Nephron progenitor cell (in vitro differentiated cells): ENCODE results near the gene COL9A3.

Experiments
- DNase-seq: peaks from one replicate; pipeline ENCODE4 v3.0.0; 2021
- H3K27ac Mint-ChIP-seq: 2 replicates; pipeline ENCODE4 v1.8.0; 2021; ENCODE audit warnings: mild to moderate bottlenecking, moderate library complexity, mixed read lengths
- H3K27me3 Mint-ChIP-seq: 2 replicates; pipeline ENCODE4 v1.8.0; 2021; ENCODE audit warnings: mild to moderate bottlenecking, low read depth, mixed read lengths; ENCODE audit not compliant: poor library complexity
- H3K36me3 Mint-ChIP-seq: 2 replicates; pipeline ENCODE4 v1.8.0; 2021; ENCODE audit warnings: low read depth, mixed read lengths
- H3K4me1 Mint-ChIP-seq: 2 replicates; pipeline ENCODE4 v1.8.0; 2021; ENCODE audit warnings: mixed read lengths
- H3K4me3 Mint-ChIP-seq: 2 replicates; pipeline ENCODE4 v1.8.0; 2021; ENCODE audit warnings: mild to moderate bottlenecking, moderate library complexity, mixed read lengths
- H3K9me3 Mint-ChIP-seq: 2 replicates; pipeline ENCODE4 v1.8.0; 2021; ENCODE audit warnings: mild to moderate bottlenecking, moderate library complexity, mixed read lengths
- TF ChIP-seq, protein P1 (sequence below): fragments of 200-600 bp; sonication (generic); IDR thresholded peaks from 2 replicates; pipeline ENCODE4 v1.5.0; 2021; ENCODE audit warnings: antibody characterized with exemption

Gene COL9A3

DNA sequence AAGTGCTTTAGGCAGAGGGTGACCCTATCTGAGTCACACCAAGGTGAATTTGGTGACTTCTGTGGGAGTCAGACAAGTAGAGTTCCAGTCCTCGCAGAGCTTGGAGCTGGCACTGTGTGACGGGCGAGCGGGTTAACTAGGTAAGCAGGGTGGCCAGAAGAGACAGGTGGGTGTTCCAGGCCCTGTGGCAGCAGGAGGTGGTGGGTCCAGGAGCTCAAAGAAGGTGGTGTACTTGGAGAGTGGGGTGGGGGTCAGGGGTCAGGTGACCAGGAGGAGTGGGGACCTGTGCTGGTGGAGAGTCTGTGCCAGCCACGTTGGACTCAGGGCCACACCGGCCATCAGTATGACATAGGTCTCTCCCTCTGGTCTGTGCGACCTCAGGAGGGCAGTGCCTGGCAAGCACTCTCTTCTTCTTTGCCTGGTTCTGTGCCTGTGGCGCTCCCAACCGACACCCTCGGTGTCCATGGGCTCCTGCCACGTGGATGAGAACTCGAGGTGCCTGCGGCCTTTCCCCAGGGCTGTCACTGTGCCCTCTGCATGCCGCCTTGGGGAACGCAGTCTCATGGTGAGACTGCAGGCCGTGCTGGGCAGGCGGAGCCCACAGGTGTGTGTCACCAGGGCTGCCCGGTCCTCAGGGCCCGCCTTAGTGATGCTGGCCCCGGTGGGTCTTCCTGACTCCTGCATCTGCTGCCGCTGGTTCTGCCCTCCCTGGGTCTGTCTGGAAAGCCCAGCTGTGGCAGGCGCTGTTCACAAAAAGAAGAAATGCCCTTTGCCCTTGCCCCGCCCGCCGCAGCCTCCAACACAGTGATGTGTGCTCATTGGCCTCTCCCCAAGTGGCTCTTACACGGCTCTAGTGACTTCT lies 18.9 kb upstream of the COL9A3 start:
- H3K4me3 Mint-ChIP-seq, result peak overlapping the region; percentile 83
- peaks cover 40% of the 10 kb centered on the region for H3K36me3 Mint-ChIP-seq
- H3K9me3 Mint-ChIP-seq, result no peaks in the 10 kb centered on the region
- TF ChIP-seq, protein P1, sequence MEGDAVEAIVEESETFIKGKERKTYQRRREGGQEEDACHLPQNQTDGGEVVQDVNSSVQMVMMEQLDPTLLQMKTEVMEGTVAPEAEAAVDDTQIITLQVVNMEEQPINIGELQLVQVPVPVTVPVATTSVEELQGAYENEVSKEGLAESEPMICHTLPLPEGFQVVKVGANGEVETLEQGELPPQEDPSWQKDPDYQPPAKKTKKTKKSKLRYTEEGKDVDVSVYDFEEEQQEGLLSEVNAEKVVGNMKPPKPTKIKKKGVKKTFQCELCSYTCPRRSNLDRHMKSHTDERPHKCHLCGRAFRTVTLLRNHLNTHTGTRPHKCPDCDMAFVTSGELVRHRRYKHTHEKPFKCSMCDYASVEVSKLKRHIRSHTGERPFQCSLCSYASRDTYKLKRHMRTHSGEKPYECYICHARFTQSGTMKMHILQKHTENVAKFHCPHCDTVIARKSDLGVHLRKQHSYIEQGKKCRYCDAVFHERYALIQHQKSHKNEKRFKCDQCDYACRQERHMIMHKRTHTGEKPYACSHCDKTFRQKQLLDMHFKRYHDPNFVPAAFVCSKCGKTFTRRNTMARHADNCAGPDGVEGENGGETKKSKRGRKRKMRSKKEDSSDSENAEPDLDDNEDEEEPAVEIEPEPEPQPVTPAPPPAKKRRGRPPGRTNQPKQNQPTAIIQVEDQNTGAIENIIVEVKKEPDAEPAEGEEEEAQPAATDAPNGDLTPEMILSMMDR, result no peak
- DNase-seq, result no peak
- H3K27me3 Mint-ChIP-seq, result peaks cover 23% of the 10 kb centered on the region
- peaks cover 29% of the 10 kb centered on the region for H3K4me1 Mint-ChIP-seq
- H3K27ac Mint-ChIP-seq, result peak overlapping the region; percentile 97

- DNase-seq, result no peak
- Mint-ChIP-seq H3K4me3 (no peak overlapping the region), H3K27ac (no peak overlapping the region), H3K9me3 (no peaks in the 10 kb centered on the region), H3K4me1 (peaks cover 39% of the 10 kb centered on the region), H3K27me3 (peaks cover 29% of the 10 kb centered on the region), H3K36me3 (peaks cover 40% of the 10 kb centered on the region)
- TF ChIP-seq, protein P1, result no peak
These were observed 17.8 kb upstream of the COL9A3 start for GRCh38 chr20:62799036-62799435.

- TF ChIP-seq, protein P1, result no peak
- Mint-ChIP-seq H3K9me3 (no peaks in the 10 kb centered on the region), H3K4me3 (no peak overlapping the region), H3K36me3 (peaks cover 40% of the 10 kb centered on the region), H3K4me1 (peaks cover 42% of the 10 kb centered on the region), H3K27me3 (peaks cover 29% of the 10 kb centered on the region), H3K27ac (no peak overlapping the region)
- no peak for DNase-seq
These were observed 17.4 kb upstream of the COL9A3 start for GRCh38 chr20:62799459-62799858.

- H3K27ac Mint-ChIP-seq, result no peak overlapping the region
- no peak for DNase-seq
- no peak overlapping the region for H3K4me3 Mint-ChIP-seq
These were observed 17.0 kb upstream of the COL9A3 start for GRCh38 chr20:62799873-62800272.

GRCh38 chr20:62800314-62801259 lies 16.3 kb upstream of the COL9A3 start:
- Mint-ChIP-seq H3K27me3 (peaks cover 19% of the 10 kb centered on the region), H3K4me1 (peaks cover 42% of the 10 kb centered on the region), H3K4me3 (no peak overlapping the region), H3K36me3 (peaks cover 40% of the 10 kb centered on the region), H3K27ac (no peak overlapping the region), H3K9me3 (no peaks in the 10 kb centered on the region)
- no peak for DNase-seq
- TF ChIP-seq, protein P1, result no peak

More at GRCh38 chr20:62799873-62800272, 17.0 kb upstream of the COL9A3 start:
- TF ChIP-seq, protein P1, result no peak
- Mint-ChIP-seq H3K4me1 (peaks cover 42% of the 10 kb centered on the region), H3K9me3 (no peaks in the 10 kb centered on the region), H3K27me3 (peaks cover 26% of the 10 kb centered on the region), H3K36me3 (peaks cover 40% of the 10 kb centered on the region)
